Testis (tissue), 2 donors: ENCODE results near the gene LZTFL1.

Source experiments
- POLR2A ChIP-seq: fragments of 450-650 bp; IDR thresholded peaks from one replicate; pipeline ENCODE4 v1.6.1; 2017; ENCODE audit warnings: antibody characterized with exemption, mild to moderate bottlenecking, moderate library complexity
- TF ChIP-seq, protein P1 (sequence below), 3 experiments: fragments of 450-650 bp in 2 of 3; fragments of 200-600 bp in 1 of 3; sonication (generic) in 1 of 3; IDR thresholded peaks; one replicate each; pipeline ENCODE4 v1.5.1; 2016 to 2019; ENCODE audit warnings: antibody characterized with exemption in 3 of 3, mild to moderate bottlenecking in 2 of 3, moderate library complexity in 1 of 3

DNA sequence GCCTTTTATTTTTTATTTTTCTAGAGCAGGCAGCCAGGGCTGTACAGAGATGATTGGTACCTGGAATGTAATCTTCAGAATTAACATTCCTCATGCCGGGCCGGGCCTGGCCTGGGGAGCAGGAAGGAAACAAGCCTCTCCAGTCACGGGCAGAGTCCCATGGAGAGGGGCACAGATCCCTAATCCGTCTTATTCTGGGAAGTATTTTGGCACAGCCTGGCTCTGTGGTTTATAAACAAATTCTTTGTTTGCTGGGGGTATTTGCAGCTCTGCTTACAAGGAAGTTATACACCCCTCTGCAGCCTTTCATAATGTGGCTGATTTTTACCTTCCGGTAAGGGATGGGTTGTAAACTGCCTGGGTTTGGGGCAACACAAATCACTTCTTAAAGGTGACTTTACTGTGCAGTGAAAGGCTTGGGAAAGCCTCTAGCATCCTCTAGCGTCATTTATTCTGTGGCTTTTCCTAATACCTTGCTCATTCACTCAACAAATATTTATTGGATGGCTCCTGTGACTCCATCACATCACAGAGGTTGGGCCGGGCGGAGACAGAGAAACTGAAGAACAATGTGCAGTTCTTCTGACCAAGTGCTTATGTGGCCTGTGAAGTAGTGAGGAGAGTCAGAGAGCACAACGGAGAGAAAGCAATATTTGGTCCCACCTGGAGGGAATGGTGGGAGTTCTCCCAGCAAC lies 48.3 kb downstream of the LZTFL1 start:
- TF ChIP-seq POLR2A: no peak
- TF ChIP-seq, protein P1, sequence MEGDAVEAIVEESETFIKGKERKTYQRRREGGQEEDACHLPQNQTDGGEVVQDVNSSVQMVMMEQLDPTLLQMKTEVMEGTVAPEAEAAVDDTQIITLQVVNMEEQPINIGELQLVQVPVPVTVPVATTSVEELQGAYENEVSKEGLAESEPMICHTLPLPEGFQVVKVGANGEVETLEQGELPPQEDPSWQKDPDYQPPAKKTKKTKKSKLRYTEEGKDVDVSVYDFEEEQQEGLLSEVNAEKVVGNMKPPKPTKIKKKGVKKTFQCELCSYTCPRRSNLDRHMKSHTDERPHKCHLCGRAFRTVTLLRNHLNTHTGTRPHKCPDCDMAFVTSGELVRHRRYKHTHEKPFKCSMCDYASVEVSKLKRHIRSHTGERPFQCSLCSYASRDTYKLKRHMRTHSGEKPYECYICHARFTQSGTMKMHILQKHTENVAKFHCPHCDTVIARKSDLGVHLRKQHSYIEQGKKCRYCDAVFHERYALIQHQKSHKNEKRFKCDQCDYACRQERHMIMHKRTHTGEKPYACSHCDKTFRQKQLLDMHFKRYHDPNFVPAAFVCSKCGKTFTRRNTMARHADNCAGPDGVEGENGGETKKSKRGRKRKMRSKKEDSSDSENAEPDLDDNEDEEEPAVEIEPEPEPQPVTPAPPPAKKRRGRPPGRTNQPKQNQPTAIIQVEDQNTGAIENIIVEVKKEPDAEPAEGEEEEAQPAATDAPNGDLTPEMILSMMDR (IDR thresholded peaks at IDR 0.05): no peak
